GM21526 (cell line): ENCODE results near the gene CNTNAP2.

Experiments used
- ATAC-seq: cut with Tn5 transposase; IDR thresholded peaks from one replicate; pipeline ENCODE4 v1.9.1; 2021; ENCODE audit warnings: moderate library complexity; ENCODE audit not compliant: unreplicated experiment, low FRiP score

Gene CNTNAP2

GRCh38 chr7:146544748-146545147 is 428.1 kb downstream of the CNTNAP2 start:
- no peak for ATAC-seq

- no peak for ATAC-seq
These were observed 432.2 kb downstream of the CNTNAP2 start for GRCh38 chr7:146548816-146549215.

- ATAC-seq, result no peak
These were observed 438.0 kb downstream of the CNTNAP2 start for GRCh38 chr7:146554556-146554955.

DNA sequence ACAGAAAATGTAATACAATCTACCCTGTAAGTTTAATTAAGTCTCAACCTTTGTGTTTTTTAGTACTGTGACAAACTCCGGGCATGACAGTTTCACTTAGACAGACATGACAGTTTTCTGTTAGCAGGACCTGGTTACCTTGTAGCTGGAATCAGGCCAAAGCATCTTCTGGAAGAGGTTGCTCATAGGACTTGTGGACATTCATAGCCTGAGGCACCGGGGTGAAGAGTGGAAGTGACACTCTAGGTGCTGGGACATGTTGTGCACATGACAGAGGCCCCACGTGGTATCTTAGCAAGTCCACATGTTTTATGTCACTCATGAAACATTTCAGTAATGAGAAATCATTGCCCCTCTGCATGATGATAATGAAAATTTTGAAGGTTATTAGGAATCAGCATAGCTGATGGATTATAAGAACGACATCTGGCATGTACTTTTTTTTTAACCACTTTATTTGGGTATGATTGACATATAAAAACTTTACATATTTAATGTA is 441.4 kb downstream of the CNTNAP2 start:
- ATAC-seq, result no peak

DNA sequence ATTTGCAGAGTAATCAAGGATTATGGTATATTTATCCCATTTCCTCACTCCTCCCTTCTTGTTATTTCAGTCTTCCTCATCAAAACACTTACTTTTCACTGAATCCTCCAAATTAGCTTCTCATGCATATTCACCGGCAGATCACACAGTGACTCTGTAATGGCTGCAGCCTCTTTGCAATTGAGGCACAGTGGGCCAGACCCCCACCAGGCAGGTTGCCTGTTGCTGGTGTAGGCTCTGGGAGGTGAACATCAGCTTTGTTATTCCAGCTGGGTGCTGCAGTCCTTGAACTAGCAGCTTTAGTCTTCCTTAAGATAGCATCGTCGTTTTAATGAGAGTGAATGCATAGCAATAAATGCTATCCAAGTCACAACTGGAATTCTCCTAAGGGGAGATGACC is 449.3 kb downstream of the CNTNAP2 start:
- no peak for ATAC-seq

DNA sequence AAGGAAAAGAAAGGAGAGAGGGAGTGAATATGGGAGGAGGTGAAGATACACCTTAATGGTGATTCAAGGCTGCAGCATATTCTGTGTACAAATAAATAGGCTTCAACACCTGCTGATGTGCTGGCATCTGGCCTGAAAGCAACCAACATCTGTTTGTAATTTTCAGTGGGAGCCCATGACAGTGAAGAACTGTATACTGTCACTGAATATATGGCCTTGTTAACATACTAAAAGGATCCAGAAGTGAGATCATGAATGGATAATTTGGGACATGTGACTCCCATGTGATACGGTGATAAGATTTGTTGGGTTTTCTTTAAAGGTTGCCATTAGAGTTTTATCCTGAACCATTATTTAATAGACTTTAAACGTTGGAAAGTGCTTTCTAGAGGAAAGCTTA is 459.3 kb downstream of the CNTNAP2 start:
- no peak for ATAC-seq

DNA sequence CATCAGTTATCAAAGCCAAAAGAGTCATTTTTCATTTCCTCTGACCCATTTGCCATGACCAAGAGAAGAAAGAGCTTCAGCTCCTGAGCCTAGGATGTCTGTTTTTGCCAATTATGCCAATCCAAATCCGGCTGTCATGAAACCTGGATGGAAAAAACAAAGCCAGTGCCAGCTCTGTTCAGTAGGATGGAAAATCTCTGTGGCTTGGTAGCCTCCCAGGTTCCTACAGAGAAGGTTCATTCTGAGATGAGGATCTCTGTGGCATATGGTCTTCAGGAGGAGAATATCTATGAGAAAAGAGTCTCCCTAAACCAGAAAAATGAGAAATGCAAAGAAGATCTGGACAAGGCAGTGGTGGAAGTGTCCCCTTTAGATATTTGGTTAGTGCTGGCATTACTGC is 475.4 kb downstream of the CNTNAP2 start:
- ATAC-seq, result no peak

- ATAC-seq, result no peak
These were observed 490.0 kb downstream of the CNTNAP2 start for GRCh38 chr7:146606628-146607027.

- ATAC-seq, result no peak
These were observed 503.0 kb downstream of the CNTNAP2 start for GRCh38 chr7:146619641-146620040.

GRCh38 chr7:146626912-146627311 is 510.3 kb downstream of the CNTNAP2 start:
- ATAC-seq, result no peak

DNA sequence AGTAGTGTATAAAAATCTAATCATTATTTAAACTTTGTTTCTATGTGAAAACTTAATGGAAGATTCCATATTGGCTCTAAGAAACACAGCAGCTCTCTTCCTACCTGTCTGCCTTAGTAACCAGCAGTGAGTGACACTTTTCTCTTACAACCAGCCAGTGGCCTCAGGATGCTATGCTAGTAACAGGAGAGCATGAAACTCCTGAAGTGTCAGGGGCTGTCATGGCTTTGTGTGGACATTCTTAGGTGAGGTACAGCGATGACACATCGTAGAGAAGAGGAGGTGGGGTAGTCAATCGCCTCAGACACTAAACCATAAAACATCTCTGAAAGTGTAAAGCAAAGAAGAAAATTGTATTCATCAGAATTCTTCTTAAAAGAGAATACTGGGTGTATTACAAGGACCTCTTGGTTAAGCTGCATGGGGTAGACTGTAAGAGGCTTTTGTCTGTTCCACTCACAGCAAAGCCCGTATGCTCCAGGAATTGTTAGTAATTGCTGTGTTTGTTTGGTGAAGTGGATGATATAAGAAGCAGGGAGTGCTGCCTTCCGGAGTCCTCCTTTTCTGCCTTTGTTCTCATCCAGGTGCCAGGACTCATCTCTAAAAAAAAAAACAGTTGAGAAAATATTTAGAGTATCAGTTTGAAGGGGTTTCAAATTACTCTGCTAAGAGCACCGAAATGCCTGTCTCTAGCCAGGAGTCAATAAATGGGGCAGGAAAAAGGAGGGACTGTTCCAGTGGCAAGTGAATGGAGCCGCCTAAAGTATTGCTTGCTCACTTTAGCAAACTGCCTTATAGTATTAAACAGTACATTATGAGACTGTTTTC is 518.8 kb downstream of the CNTNAP2 start:
- no peak for ATAC-seq

GRCh38 chr7:146636033-146636356 is 519.4 kb downstream of the CNTNAP2 start:
- ATAC-seq, result no peak

- no peak for ATAC-seq
These were observed 520.0 kb downstream of the CNTNAP2 start for GRCh38 chr7:146636581-146636980.

- no peak for ATAC-seq
These were observed 522.7 kb downstream of the CNTNAP2 start for GRCh38 chr7:146639291-146639690.

DNA sequence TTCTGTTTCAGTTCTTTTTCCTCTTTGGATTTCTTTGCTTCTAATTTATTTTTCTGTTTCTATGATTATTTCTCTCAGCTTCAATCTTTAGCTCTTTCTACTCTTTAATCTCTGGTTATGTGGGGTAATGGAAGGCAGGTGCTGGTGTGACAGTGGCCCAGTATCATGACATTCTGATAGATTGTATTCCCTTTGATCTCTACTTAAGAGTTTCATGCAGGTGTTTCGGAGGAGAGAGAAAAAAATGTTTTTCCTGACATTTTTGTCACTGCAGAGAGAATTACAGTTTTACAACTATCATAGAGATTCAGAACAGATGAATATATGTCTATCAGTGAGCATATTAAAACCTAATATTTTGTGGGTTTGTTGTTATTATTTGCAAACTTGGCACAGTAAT is 524.9 kb downstream of the CNTNAP2 start:
- ATAC-seq, result no peak

- no peak for ATAC-seq
These were observed 528.9 kb downstream of the CNTNAP2 start for GRCh38 chr7:146645383-146645976.

- no peak for ATAC-seq
These were observed 530.8 kb downstream of the CNTNAP2 start for GRCh38 chr7:146647445-146647844.

- ATAC-seq, result no peak
These were observed 535.6 kb downstream of the CNTNAP2 start for GRCh38 chr7:146652176-146652575.

DNA sequence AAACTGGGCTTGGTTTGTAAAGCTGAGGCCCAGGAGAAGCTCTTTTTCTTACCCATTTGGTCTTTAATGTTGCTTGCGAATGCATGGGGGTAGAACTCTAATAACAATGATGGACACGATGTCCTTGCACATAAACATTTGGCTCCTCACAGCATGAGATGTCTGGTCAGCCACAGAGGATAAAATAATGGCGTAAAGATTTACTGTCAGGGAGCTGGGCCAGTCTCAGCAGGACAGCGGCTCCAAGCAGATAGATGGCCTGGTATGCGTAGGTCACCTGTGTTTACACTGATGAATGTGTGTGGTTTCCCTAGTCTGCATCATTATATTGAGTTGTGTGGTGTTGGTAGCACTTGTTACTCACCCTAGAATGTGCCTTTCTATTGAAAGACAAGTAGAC is 537.4 kb downstream of the CNTNAP2 start:
- no peak for ATAC-seq

DNA sequence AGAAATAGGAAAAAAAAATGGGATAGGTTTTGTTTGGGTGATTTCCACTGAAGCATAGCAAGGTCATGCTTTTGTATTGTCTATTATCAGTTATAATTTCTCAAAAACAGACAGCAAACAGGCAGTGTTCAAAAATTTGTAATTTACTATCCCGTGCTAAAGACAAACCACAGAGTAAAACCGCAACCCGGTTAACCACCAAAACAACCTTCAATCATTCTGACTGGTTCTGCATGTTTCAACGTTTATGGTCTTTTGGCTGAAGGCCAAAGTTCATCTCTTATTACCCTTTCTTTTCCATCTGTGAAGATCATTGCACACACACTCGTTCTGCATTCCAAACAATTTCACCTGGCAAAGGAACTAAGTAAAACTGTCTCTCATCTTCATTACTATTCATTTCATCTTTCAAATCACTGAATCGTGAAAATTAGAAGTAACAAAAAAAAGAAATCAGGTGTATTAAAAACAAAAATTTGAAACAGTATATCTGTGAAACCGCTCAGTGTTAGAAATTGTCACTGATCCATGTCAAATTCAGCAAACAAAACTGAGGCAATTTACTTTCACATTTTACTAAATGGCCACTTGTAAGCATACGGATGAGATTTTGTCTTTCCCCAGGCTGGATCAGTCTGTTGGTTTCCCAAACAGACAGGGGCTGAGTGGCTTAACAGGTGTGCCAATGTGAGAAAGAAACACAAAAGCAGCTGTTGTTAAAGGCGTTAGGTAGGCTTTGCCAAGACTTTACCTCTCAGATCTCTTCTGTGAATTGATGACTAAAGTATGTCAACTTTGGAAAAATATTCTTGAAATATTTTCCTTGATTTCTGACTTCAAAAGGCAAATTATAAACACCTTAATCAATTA is 539.6 kb downstream of the CNTNAP2 start:
- no peak for ATAC-seq

- ATAC-seq, result no peak
These were observed 540.4 kb downstream of the CNTNAP2 start for GRCh38 chr7:146656988-146657387.
